Caco-2 (cell line): ENCODE results near the gene LITAF. TPM values are rescaled to one million over a fixed set of nuclear protein-coding genes. Genes with fewer than 3 reads are reported as not detected.

ENCODE experiments used
- BruUV-seq: library from RNA; stranded (reverse); fragments of 400-500 nt; replicated peaks from 2 replicates; lab custom pipeline; 2021; lab: Mats Ljungman, UMichigan
- CTCF ChIA-PET: fragments of 300-600 bp; sonication (Branson Sonifier 250); formaldehyde crosslinking; loops from one replicate; lab custom pipeline; 2022; ENCODE audit warnings: antibody characterized with exemption; lab: Charles Lee
- POLR2A ChIA-PET: fragments of 300-600 bp; sonication (Branson Sonifier 250); formaldehyde crosslinking; loops from one replicate; lab custom pipeline; 2022; ENCODE audit warnings: antibody characterized with exemption; lab: Charles Lee
- DNase-seq, 2 experiments: peaks; one replicate each; pipeline versions ENCODE4 v3.0.0 to v3.0.0-alpha.2; 2020 to 2022
- H3K27me3 ChIP-seq: replicated peaks from 2 replicates; pipeline ENCODE4 v1.6.0; 2011; ENCODE audit warnings: low read length; ENCODE audit not compliant: control insufficient read depth, insufficient read depth
- H3K36me3 ChIP-seq: 2 replicates; pipeline ENCODE4 v1.5.1; 2011; ENCODE audit warnings: low read length; ENCODE audit not compliant: control insufficient read depth, insufficient read depth
- H3K4me1 ChIP-seq: fragments of 250-450 bp; sonication (Bioruptor Pico); 2 replicates; pipeline ENCODE4 v1.5.1; 2020; ENCODE audit warnings: mild to moderate bottlenecking
- H3K4me3 ChIP-seq: 2 replicates; pipeline ENCODE4 v1.5.1; 2011; ENCODE audit warnings: low read depth, mild to moderate bottlenecking, control low read depth, low read length
- H3K9me3 ChIP-seq: fragments of 250-450 bp; sonication (Bioruptor Pico); 2 replicates; pipeline ENCODE4 v1.5.1; 2020; ENCODE audit warnings: mild to moderate bottlenecking, moderate library complexity
- H3K27ac Mint-ChIP-seq: one replicate; pipeline ENCODE4 v1.8.0; 2022; ENCODE audit warnings: mixed read lengths; ENCODE audit not compliant: unreplicated experiment
- H3K27me3 Mint-ChIP-seq: one replicate; pipeline ENCODE4 v1.8.0; 2022; ENCODE audit warnings: mixed read lengths; ENCODE audit not compliant: insufficient read depth, unreplicated experiment
- H3K36me3 Mint-ChIP-seq: one replicate; pipeline ENCODE4 v1.8.0; 2022; ENCODE audit warnings: mild to moderate bottlenecking, mixed read lengths; ENCODE audit not compliant: insufficient read depth, unreplicated experiment
- H3K4me1 Mint-ChIP-seq: one replicate; pipeline ENCODE4 v1.8.0; 2022; ENCODE audit warnings: low read depth, mixed read lengths; ENCODE audit not compliant: unreplicated experiment
- H3K4me3 Mint-ChIP-seq: one replicate; pipeline ENCODE4 v1.8.0; 2022; ENCODE audit warnings: mild to moderate bottlenecking, moderate library complexity, mixed read lengths; ENCODE audit not compliant: unreplicated experiment
- H3K9me3 Mint-ChIP-seq: one replicate; pipeline ENCODE4 v1.8.0; 2022; ENCODE audit warnings: mixed read lengths; ENCODE audit not compliant: unreplicated experiment
- CTCF ChIP-seq, 2 experiments: fragments of 200-600 bp in 1 of 2; IDR thresholded peaks; 1 replicate in 1 of 2; 2 replicates in 1 of 2; pipeline versions ENCODE4 v1.5.1 to v1.8.0; 2011 to 2022; ENCODE audit warnings: antibody characterized with exemption in 1 of 2, control low read depth in 1 of 2, inconsistent platforms in 1 of 2, low read depth in 1 of 2, low read length in 1 of 2, mild to moderate bottlenecking in 1 of 2, moderate library complexity in 1 of 2; ENCODE audit not compliant: insufficient read depth in 1 of 2, severe bottlenecking in 1 of 2, unreplicated experiment in 1 of 2
- intact Hi-C: fragments of 100-400 bp; cut with micrococcal nuclease; formaldehyde crosslinking; loops from one replicate; pipeline ENCODE4 v1.10.0; 2022; ENCODE audit not compliant: unreplicated experiment
- total RNA-seq: library from RNA; stranded (reverse); gene quantifications from 2 replicates; pipeline ENCODE4 v1.2.3, GENCODE V29; 2022

LITAF gene
- total RNA-seq, 1 experiment from 2014 or later = 60.9 TPM

- Mint-ChIP-seq H3K36me3 (no peaks in the 10 kb centered on the region), H3K27ac (no peak overlapping the region), H3K4me1 (no peaks in the 10 kb centered on the region), H3K4me3 (no peak overlapping the region), H3K27me3 (no peaks in the 10 kb centered on the region), H3K9me3 (no peaks in the 10 kb centered on the region)
- Histone ChIP-seq H3K4me1 (peaks cover 5% of the 10 kb centered on the region; the same call in 1 of the 2 replicates), H3K36me3 (no peaks in the 10 kb centered on the region), H3K27me3 (no peaks in the 10 kb centered on the region), H3K9me3 (no peaks in the 10 kb centered on the region), H3K4me3 (no peak overlapping the region)
- intact Hi-C loops = no loop called here
- no peak for TF ChIP-seq CTCF (IDR thresholded peaks at IDR 0.05; ENCODE audit: insufficient read depth in 1 of 2, low read depth in 1 of 2, low read length in 1 of 2, severe bottlenecking in 1 of 2, unreplicated experiment in 1 of 2)
- no peak for DNase-seq
- CTCF ChIA-PET = interaction anchor here (0.7 kb wide), 1 partner anchor 205 kb away, joined by 3 read pairs; no protein-coding TSS in a partner anchor
- POLR2A ChIA-PET = no interaction called here
- no TSS peak for BruUV-seq
These were observed 39.0 kb upstream of the LITAF start for GRCh38 chr16:11625769-11626168.

DNA sequence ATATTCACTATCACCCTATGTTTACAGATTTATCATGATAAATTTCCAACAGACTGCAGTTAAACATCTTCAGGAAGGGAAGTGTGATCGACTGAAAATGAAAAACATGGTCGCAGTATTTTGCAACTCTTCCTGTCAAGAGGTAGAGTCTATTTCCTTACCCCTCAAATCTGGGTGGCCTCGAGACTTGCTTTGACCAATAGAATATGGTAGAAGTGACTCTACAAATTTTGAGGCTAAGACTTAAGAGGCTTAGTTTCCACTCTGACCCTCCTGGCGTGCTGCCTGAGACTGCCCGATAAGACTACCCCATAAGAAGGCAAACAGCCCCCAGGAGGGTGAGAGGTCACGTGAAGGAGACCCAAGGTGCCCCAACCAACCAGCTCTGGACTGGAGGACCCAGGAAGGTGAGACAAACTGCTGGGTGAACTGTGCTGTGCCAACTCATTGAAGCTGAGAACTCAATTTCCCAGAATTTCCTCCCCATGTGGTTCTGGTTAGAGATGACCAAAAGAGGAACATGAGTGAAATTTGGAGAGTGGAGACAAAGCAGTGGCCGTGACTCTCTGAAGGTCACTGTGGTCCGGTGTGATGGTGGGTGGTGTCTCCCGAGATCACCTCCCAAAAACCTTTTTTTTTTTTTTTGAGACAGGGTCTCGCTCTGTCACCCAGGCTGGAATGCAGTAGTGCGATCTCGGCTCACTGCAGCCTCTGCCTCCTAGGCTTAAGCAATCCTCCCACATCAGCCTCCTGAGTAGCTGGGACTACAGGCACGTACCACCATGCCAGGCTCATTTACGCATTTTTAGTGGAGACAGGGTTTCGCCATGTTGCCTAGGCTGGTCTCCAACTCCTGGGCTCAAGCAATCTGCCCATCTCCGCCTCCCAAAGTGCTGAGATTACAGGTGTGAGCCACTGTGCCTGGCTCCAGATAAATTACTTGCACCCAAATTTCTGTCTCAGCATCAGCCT is 38.2 kb upstream of the LITAF start:
- Mint-ChIP-seq H3K4me1 (no peaks in the 10 kb centered on the region), H3K9me3 (no peaks in the 10 kb centered on the region), H3K27ac (no peak overlapping the region), H3K27me3 (no peaks in the 10 kb centered on the region), H3K36me3 (no peaks in the 10 kb centered on the region), H3K4me3 (no peak overlapping the region)
- ChIA-PET POLR2A (no interaction called here), CTCF (interaction anchor here (0.7 kb wide), 1 partner anchor 204 kb away, joined by 3 read pairs; no protein-coding TSS in a partner anchor)
- intact Hi-C loops = no loop called here
- no peak for TF ChIP-seq CTCF (IDR thresholded peaks at IDR 0.05; ENCODE audit: insufficient read depth in 1 of 2, low read depth in 1 of 2, low read length in 1 of 2, severe bottlenecking in 1 of 2, unreplicated experiment in 1 of 2)
- H3K9me3 ChIP-seq = no peaks in the 10 kb centered on the region
- DNase-seq = no peak
- H3K4me1 ChIP-seq = peaks cover 5% of the 10 kb centered on the region; the same call in 1 of the 2 replicates
- no peaks in the 10 kb centered on the region for H3K27me3 ChIP-seq
- BruUV-seq = no TSS peak
- H3K4me3 ChIP-seq = no peak overlapping the region
- H3K36me3 ChIP-seq = no peaks in the 10 kb centered on the region

DNA sequence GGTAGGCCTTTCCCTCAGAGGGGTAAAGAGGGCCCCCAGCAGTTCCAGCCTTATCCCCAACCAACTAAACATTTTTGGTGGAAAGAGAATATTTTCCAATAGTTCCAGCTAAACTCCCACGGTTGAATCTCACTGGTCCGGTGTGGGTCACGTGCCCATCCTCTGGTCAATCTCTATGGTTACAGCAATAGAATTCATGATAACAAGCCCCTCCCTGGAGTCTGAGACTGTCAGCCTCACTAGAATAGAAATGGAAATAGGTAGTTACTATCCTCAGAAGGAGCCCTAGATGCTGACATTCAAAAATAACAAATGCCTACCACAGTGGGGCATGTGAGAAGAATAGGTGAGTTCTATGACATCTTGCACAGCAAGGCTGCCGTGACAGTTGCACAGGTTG is 37.5 kb upstream of the LITAF start:
- no peaks in the 10 kb centered on the region for H3K27me3 Mint-ChIP-seq
- H3K9me3 Mint-ChIP-seq = no peaks in the 10 kb centered on the region
- CTCF ChIA-PET = no interaction called here
- no peak for DNase-seq
- H3K36me3 ChIP-seq = no peaks in the 10 kb centered on the region
- H3K36me3 Mint-ChIP-seq = no peaks in the 10 kb centered on the region
- no TSS peak for BruUV-seq
- no peaks in the 10 kb centered on the region for H3K9me3 ChIP-seq
- H3K27ac Mint-ChIP-seq = no peak overlapping the region
- no peak overlapping the region for H3K4me3 ChIP-seq
- H3K4me1 ChIP-seq = peaks cover 5% of the 10 kb centered on the region; the same call in 1 of the 2 replicates
- POLR2A ChIA-PET = no interaction called here
- H3K27me3 ChIP-seq = no peaks in the 10 kb centered on the region
- no peak overlapping the region for H3K4me3 Mint-ChIP-seq
- intact Hi-C loops = no loop called here
- no peak for TF ChIP-seq CTCF (IDR thresholded peaks at IDR 0.05; ENCODE audit: insufficient read depth in 1 of 2, low read depth in 1 of 2, low read length in 1 of 2, severe bottlenecking in 1 of 2, unreplicated experiment in 1 of 2)
- no peaks in the 10 kb centered on the region for H3K4me1 Mint-ChIP-seq
